DMS53 treated with DMSO at 0.1 percent for 48 hours (cell line): Measurements from ENCODE around the gene GNG8.
A peak's percentile ranks its signal among the peaks of the same experiment; 100 is the strongest.

Experiments
- DNase-seq: peaks from one replicate; lab custom pipeline; 2025; ENCODE audit not compliant: unreplicated experiment; lab: John Stamatoyannopoulos, UW

Gene GNG8

GRCh38 chr19:46603752-46604231 lies 32.2 kb downstream of the GNG8 start:
- no peak for DNase-seq

- no peak for DNase-seq
Observed at GRCh38 chr19:46603195-46603637, 32.8 kb downstream of the GNG8 start.

DNA sequence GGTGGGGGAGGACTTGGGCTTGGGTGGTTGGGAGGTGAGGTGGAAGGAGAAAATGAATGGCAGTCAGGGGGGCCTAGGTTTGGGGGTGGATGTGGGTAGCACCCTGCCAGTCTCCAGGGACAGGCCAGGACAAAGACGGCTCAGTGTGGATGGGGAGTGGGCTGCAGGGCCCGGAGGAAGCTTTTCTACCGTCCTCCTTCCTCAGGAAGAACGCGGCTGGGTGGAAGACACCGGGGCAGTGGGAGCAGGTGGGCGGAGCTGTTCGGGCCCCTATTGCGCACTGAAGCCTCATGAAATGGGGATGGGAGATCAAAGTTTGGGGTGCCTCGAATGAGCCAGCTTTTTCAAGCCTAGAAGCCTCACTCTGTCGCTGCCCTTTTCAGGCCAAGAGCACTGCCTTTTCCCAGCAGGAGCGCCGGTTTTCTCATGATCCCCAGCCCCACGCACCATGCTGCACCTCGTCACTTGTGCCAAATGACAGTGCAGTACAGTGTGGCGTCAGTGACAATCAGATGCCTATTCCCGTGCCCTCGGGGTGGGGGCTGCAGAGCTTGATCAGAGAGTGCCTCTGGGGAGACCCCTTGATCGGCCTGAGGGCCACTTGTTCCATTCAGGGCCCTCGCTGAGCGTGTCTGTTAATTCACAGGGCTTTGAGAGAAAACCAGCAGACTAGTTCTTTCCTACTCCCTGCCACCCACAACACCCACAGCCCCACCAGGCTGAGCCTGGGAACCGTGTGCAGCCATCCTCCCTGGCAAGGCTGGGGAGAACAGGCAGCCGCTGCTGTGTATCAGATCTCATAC lies 33.4 kb downstream of the GNG8 start:
- DNase-seq: no peak

DNA sequence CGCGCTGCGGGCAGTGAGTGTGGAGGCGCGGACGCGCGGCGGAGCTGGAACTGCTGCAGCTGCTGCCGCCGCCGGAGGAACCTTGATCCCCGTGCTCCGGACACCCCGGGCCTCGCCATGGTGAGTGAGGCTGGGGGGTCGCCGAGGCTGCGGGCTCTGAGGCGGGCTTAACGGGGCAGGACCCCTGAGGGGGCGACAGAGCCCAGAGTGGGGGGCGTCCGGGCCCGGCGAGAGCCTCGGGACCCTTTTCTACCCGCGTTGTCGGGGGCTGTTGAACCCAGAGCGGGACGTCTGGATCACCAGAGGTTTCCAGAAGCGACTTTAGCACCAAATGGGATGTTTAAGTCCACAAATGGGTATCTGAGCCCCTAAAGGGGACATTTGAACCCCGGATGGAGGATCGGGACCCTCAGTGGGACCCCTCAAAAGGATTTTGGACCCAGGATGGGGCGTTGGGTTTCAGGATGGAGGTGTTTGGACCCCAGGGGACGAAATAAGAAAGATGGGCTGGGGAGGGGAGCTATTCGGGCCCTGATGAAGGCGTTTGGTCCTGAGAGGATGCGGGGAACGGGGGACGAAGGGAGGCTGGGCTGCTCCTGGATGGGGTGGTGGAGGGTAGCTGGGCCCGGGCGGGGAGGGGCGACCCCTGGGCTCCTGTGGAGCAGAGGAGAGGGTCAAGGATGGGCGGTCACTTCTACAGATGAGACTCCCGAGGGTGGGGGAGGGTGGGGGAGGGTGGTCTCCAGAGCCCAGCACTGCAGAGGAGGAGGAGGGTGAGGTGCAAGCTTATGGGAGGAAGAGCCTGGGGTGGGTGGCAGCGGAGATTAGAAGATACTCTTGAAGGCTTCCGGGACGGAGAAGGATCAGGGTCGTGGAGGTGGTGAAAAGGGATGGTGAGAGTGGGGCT lies 34.4 kb downstream of the GNG8 start, which contains the start of gene CALM3:
TSS of gene CALM3 (plus strand) at position 13 of the 907 bp plus-strand sequence. CDS start at position 118, 105 bp downstream.
- DNase-seq: no peak

DNA sequence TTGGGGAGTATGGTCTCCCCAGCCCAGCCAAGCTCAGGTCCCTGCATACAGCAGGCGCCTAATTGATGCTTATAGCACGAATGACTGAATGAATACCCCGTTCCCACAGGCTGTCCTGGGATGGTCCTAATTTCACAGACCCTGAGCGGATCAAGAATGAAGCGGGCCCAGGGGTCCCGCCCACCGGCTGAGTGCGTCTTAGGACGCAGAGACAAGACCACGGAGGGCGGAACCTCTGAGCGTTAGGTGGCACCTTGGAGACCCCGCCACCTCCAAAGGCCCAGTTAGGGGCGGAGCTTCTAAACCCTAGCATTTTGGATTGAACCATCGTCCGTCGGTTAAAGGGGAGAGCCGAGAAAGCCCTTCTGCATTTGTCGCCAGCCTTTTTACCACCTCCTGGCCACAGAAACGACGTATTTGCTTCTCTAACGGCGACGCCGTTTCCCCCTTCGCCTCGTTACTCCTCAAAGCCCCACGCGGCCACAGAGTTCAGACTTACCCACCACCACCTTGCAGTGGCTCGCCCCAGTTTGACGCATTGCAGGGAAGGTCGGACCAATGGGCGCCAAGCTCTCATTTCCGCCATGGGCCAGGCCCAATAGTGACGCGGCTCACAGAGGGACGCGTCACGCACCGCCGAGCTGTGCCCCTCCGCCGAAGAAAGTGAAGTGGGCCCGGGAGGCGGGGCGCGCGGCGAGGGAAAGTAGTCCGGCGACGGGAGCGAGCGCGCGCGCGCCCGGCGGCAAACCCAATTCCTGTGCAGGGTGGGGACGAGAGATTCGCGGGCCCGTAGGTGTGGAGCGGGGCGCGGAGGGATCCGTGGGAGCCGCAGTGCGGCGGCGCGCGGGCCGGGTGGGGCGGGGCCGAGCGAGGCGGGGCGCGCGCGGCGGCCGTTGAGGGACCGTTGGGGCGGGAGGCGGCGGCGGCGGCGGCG lies 35.4 kb downstream of the GNG8 start:
- peak; percentile 89 for DNase-seq

DNA sequence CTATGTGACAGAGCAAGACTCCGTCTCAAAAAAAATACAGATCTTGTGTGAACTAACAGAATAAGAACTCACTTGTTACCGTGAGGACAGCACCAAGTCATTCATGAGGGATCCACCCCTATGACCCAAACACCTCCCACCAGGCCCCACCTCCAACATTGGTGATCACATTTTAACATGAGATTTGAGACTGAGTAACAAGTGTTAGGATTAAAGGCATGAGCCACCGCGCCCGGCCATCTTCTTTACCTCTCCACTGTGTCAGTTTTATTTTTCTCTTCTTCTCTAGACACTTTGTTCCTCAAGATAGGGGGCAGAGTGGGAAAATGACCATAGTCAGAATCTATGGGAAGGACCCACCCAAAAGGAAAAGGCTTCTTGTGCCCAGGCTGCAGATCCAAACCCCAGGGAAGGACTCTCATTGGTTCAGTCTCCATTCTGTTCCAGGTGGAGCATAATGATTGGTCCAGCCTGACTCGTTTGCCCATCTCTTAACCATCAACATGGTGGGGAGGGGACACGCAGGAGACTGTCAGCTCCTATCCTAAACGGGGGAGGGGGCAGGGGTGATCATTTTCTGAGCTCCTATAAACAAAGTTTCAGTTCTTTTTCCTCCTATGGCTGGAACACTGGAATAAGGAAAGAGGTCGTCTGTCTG lies 36.2 kb downstream of the GNG8 start:
- DNase-seq: no peak

GRCh38 chr19:46598372-46598917 lies 37.6 kb downstream of the GNG8 start:
- no peak for DNase-seq

GRCh38 chr19:46596008-46596407 lies 40.0 kb downstream of the GNG8 start:
- no peak for DNase-seq

GRCh38 chr19:46591870-46592269 lies 44.1 kb downstream of the GNG8 start:
- DNase-seq: no peak

- DNase-seq: no peak
Observed at GRCh38 chr19:46591254-46591653, 44.7 kb downstream of the GNG8 start.

- DNase-seq: no peak
Observed at GRCh38 chr19:46587861-46588260, 48.1 kb downstream of the GNG8 start.

DNA sequence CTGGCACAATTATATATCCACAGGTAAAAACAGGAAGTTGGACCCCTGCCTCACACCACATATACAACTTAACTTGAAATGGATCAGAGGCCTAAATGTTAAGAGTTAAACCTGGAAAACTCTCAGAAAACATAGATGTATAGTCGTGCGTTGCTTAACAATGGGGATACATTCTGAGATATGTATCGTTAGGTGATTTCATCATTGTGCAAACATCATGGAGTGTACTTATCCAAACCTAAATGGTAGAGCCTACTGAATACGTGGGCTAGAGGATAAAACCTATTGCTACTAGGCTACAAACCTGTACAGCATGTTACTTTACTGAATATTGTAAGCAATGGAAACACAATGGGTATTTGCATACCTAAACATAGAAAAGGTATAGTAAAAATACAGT lies 49.7 kb downstream of the GNG8 start:
- DNase-seq: peak; percentile 49

- no peak for DNase-seq
Observed at GRCh38 chr19:46585539-46585938, 50.5 kb downstream of the GNG8 start.
